GM19351 (cell line): Measurements from ENCODE around the gene FSIP1.
A peak's percentile ranks its signal among the peaks of the same experiment; 100 is the strongest.

Experiments used
- ATAC-seq: cut with Tn5 transposase; IDR thresholded peaks from one replicate; pipeline ENCODE4 v1.9.1; 2021; ENCODE audit warnings: mild to moderate bottlenecking, moderate library complexity; ENCODE audit not compliant: unreplicated experiment

The FSIP1 gene

GRCh38 chr15:39597751-39598185, 184.9 kb downstream of the FSIP1 start:
- no peak for ATAC-seq

GRCh38 chr15:39597336-39597735, 185.3 kb downstream of the FSIP1 start:
- ATAC-seq, result no peak

GRCh38 chr15:39596358-39597051, 186.1 kb downstream of the FSIP1 start:
- ATAC-seq, result no peak

- no peak for ATAC-seq
Measured at GRCh38 chr15:39595338-39596221, 187.1 kb downstream of the FSIP1 start.

GRCh38 chr15:39594446-39595337, 187.9 kb downstream of the FSIP1 start:
- ATAC-seq, result no peak

GRCh38 chr15:39593656-39594445, 188.8 kb downstream of the FSIP1 start:
- peak; percentile 70 for ATAC-seq

GRCh38 chr15:39593071-39593655, 189.5 kb downstream of the FSIP1 start:
- no peak for ATAC-seq

GRCh38 chr15:39592500-39592899, 190.1 kb downstream of the FSIP1 start:
- no peak for ATAC-seq

- ATAC-seq, result no peak
Measured at GRCh38 chr15:39591896-39592315, 190.7 kb downstream of the FSIP1 start.

- ATAC-seq, result no peak
Measured at GRCh38 chr15:39591141-39591895, 191.3 kb downstream of the FSIP1 start.

- ATAC-seq, result no peak
Measured at GRCh38 chr15:39589815-39590644, 192.6 kb downstream of the FSIP1 start.

- no peak for ATAC-seq
Measured at GRCh38 chr15:39589193-39589814, 193.3 kb downstream of the FSIP1 start.

- ATAC-seq, result no peak
Measured at GRCh38 chr15:39588531-39589192, 194.0 kb downstream of the FSIP1 start.

GRCh38 chr15:39587731-39588530, 194.7 kb downstream of the FSIP1 start:
- ATAC-seq, result no peak

GRCh38 chr15:39587096-39587721, 195.4 kb downstream of the FSIP1 start:
- ATAC-seq, result no peak
